Fibroblast of villous mesenchyme (primary cell): ENCODE measurements around the gene PADI4. TPM values are rescaled to one million over a fixed set of nuclear protein-coding genes. Genes with fewer than 3 reads are reported as not detected.
A peak's percentile ranks its signal among the peaks of the same experiment; 100 is the strongest.

Source experiments
- DNase-seq: peaks from one replicate; pipeline ENCODE4 v3.0.0-alpha.2; 2010; ENCODE audit warnings: low read depth
- H3K4me3 ChIP-seq: 2 replicates; pipeline ENCODE4 v1.5.1; 2011; ENCODE audit warnings: low read depth, mild to moderate bottlenecking, low read length
- total RNA-seq: library from RNA; depleted of rRNA; stranded (reverse); fragments of >200 nt; gene quantifications from 2 replicates; pipeline ENCODE4 v1.2.3, GENCODE V29; 2012
- TF ChIP-seq, protein P1 (sequence below): IDR thresholded peaks from 2 replicates; pipeline ENCODE4 v1.5.1; 2012; ENCODE audit warnings: low read depth, mild to moderate bottlenecking, low read length; ENCODE audit not compliant: insufficient read depth

The PADI4 gene
- total RNA-seq, 1 donor = not detected

GRCh38 chr1:17363351-17363750, 55.4 kb downstream of the PADI4 start:
- no peak overlapping the region for H3K4me3 ChIP-seq
- TF ChIP-seq, protein P1, sequence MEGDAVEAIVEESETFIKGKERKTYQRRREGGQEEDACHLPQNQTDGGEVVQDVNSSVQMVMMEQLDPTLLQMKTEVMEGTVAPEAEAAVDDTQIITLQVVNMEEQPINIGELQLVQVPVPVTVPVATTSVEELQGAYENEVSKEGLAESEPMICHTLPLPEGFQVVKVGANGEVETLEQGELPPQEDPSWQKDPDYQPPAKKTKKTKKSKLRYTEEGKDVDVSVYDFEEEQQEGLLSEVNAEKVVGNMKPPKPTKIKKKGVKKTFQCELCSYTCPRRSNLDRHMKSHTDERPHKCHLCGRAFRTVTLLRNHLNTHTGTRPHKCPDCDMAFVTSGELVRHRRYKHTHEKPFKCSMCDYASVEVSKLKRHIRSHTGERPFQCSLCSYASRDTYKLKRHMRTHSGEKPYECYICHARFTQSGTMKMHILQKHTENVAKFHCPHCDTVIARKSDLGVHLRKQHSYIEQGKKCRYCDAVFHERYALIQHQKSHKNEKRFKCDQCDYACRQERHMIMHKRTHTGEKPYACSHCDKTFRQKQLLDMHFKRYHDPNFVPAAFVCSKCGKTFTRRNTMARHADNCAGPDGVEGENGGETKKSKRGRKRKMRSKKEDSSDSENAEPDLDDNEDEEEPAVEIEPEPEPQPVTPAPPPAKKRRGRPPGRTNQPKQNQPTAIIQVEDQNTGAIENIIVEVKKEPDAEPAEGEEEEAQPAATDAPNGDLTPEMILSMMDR = no peak
- no peak for DNase-seq

- no peak for DNase-seq
Observed at GRCh38 chr1:17363771-17364170, 55.8 kb downstream of the PADI4 start.

DNA sequence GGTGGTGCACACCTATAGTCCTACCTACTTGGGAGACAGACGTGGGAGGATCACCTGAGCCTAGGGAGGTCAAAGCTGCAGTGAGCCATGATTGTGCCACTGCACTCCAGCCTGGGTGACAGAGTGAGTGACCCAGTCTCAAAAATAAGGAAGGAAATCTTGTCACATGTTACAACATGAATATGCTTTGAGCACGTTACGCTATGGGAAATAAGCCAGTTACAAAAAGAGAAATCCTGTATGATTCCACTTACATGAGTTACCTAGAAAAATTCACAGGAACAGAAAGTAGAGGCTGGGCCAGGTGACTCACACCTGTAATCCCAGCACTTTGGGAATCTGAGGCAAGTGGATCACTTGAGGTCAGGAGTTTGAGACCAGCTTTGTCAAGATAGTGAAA, 57.3 kb downstream of the PADI4 start:
- TF ChIP-seq, protein P1 = no peak
- no peak overlapping the region for H3K4me3 ChIP-seq
- no peak for DNase-seq

More at GRCh38 chr1:17363771-17364170, 55.8 kb downstream of the PADI4 start:
- no peak overlapping the region for H3K4me3 ChIP-seq
- TF ChIP-seq, protein P1 = no peak

GRCh38 chr1:17369466-17369865, 61.5 kb downstream of the PADI4 start:
- H3K4me3 ChIP-seq = no peak overlapping the region
- TF ChIP-seq, protein P1 = no peak
- DNase-seq = no peak

DNA sequence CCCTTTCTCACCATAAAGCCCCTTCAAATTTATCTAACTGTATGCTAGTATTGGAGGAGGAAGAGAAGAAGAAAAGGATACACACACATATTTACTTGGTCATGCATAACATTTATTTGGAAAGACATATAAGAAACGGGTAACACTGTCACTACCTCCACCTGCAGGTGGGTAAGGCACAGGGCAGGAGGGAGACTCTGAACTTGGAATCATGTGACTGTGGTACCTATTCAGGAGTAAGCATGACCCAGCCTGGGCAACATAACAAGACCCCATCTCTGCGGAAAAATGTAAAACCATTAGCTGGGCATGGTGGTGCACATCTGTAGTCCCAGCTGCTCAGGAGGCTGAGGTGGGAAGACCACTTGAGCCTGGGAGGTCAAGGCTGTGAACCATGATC, 62.6 kb downstream of the PADI4 start:
- no peak for DNase-seq
- H3K4me3 ChIP-seq = no peak overlapping the region
- TF ChIP-seq, protein P1 = peak; percentile 14

DNA sequence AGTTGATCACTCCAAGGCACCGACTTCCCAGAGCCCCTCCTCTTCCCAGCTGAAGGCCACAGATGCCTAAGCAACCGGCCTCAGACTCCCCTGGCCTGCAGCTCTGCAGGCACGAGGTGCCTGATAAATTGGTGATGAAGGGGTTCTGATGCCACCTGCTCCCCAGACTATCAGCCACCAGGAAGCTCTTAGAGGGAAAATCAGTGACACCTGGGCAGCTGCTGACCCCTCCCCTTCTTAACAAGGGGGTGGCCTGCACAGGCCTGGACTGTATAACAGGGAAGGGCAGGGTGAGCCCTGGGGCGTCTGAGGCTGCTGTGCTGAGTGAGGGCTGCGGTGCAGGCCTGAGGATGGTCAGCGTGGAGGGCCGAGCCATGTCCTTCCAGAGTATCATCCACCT, 63.9 kb downstream of the PADI4 start, which contains the start of gene PADI6:
Gene PADI6 (plus strand): TSS at position 301 of the 400 bp plus-strand sequence. CDS start 50 bp downstream, at position 351.
- TF ChIP-seq, protein P1 = no peak
- no peak within 1 kb of the TSS for H3K4me3 ChIP-seq
- DNase-seq = no peak

GRCh38 chr1:17372955-17373354, 65.0 kb downstream of the PADI4 start:
- TF ChIP-seq, protein P1 = no peak
- no peak for DNase-seq
- H3K4me3 ChIP-seq = no peak overlapping the region
